Astrocyte of the hippocampus (primary cell): Measurements from ENCODE around the gene FAM83B.
"Not testable (repeated sequence)": the region's sequence is repeated elsewhere in the genome, so short reads cannot be mapped to it uniquely, and the experiment has no call there.

Experiments
- DNase-seq: peaks from one replicate; pipeline ENCODE4 v3.0.0; 2011; ENCODE audit warnings: low read depth, low spot score

FAM83B gene

GRCh38 chr6:54861905-54862616, 15.5 kb downstream of the FAM83B start:
- DNase-seq, result no peak

GRCh38 chr6:54864272-54864671, 17.7 kb downstream of the FAM83B start:
- DNase-seq, result no peak

- no peak for DNase-seq
Observed at GRCh38 chr6:54865091-54865631, 18.6 kb downstream of the FAM83B start.

DNA sequence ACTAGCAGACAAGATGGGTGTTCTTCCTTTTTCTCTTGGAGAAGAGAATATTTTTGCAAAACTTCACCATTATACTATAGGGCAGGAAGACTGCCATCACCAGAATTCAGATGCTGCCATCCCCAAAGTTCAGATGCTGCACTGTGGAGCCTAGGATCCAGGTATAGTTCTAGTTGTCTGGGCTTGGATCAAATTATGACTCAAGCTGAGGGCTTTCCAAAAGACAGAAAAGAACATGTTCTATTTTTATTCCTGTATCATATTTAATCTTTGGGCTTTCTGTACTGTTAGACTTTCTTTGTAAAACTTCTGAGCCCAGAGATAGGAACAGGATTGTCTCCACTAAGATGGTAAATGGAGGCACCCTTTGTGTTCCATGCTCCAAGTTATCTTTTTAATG, 22.0 kb downstream of the FAM83B start:
- DNase-seq, result no peak

DNA sequence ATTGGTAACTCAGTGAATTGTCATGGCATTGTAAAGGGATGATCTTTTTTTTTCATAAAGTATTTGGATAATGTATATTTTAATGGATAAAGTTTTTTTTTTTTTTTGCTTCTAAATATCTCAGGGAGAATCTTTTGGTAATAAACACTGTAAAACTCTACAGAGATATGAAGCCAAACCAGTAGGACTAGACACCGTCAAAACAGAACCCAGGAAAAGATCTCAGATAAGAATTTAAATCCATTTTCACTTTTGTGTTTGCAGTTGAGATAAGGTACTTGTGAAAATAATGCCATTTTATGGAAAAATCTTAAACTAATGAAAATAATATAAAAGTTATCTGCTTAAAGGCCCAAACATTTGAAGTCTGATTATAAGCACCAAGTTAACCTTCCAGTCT, 27.0 kb downstream of the FAM83B start:
- DNase-seq, result no peak

- DNase-seq, result no peak
Observed at GRCh38 chr6:54874349-54875048, 27.9 kb downstream of the FAM83B start.

GRCh38 chr6:54875539-54875938, 29.0 kb downstream of the FAM83B start:
- DNase-seq, result no peak

DNA sequence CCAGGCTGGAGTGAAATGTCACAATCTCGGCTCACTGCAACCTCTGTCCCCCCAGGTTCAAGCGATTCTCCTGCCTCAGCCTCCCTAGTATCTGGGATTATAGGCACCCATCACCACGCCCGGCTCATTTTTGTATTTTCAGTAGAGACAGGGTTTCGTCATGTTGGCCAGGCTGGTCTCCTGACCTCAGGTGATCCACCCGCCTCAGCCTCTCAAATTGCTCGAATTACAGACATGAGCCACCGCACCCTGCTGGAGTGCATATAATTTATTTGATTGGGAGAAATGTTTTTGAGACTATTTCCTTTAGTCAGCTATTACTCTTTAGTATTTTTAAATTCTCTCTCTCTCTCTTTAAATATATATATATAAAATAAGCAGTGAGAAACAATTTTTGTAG, 29.8 kb downstream of the FAM83B start:
- no peak for DNase-seq

DNA sequence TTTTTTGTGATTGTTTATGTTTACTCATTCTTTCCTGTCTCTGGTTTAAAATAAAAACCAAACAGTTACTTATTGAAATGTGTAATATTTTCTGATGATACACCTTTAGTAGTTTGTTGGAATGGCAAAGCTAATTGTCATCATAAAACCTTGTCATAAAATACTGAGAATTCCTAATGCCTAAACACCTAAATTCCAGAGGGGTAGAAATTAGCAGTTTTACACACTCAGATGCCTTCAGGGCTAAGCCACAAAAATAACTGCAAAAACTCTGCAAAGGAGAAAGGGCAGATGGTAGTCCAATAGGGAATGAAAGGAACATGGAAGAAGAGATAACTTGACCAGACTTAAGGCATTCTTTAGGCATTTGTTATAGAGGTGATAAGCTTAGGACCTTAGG, 30.3 kb downstream of the FAM83B start:
- DNase-seq, result no peak

DNA sequence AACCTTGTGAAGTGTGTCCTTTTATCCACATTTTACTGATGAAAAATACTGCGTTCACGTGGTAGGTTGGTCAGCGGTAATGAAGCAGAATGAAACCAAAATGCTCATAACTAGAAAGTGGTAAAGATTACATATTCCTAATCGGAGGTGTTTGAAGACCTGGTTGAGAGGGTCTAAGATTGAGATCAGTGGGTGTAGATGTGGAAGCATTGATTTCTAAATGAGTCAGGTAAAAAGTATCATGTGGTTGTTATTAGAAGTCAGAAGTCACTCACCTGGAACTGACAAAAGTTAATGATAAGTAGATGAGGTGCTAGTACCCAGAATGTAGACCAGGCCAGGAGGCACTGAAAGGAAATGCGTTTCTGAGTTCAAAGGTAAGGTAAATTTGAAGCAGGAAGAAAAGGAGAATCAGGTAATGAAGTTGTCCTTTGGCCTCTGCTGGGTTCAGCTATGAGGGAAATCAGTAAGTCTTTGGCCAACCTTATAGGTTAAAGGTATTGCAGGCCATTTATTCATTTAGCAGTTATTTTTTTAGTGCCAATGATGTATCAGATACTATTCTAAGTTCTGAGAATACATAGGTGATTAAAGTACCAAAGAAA, 31.2 kb downstream of the FAM83B start:
- DNase-seq, result no peak

GRCh38 chr6:54878718-54879117, 32.1 kb downstream of the FAM83B start:
- DNase-seq, result no peak

DNA sequence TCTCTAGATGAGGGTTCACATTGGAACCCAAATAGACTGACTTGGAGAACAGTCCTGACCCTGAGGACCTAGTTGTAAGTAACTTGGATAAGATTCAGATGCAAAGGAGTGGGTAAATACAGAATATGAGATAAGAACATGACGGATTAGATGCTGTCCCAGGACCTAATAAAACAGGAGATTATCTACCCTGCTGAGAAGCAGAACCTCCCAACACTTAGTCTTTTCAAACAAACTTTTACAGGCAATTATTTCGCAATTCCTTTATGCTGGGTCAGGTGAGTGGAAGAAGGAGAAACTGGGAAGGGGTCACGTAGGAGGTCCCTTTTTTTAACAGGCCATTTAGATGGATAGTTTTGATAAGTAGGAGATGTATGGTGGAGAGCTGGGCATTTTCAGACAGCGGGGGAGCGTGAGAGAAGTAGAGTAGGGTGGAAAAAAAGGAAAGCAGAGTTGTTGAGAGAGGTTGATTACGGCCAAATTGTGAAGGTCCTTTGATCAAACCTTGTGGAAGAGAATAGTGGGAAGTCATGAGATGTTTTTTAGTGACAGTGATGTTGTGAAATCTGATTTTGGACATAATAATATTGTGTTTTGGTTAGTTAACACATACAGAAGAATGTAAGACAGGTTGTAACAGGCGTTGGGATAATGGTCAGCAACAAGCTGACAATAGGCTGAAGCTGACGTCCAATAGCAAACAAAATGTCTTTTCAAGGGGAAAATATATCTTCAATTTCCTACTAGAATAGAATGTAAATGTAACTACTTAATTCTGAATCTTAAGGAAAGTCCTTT, 32.8 kb downstream of the FAM83B start:
- no peak for DNase-seq

GRCh38 chr6:54881067-54881730, 34.6 kb downstream of the FAM83B start:
- DNase-seq, result no peak

- not testable (repeated sequence) for DNase-seq
Observed at GRCh38 chr6:54881891-54882290, 35.3 kb downstream of the FAM83B start.

DNA sequence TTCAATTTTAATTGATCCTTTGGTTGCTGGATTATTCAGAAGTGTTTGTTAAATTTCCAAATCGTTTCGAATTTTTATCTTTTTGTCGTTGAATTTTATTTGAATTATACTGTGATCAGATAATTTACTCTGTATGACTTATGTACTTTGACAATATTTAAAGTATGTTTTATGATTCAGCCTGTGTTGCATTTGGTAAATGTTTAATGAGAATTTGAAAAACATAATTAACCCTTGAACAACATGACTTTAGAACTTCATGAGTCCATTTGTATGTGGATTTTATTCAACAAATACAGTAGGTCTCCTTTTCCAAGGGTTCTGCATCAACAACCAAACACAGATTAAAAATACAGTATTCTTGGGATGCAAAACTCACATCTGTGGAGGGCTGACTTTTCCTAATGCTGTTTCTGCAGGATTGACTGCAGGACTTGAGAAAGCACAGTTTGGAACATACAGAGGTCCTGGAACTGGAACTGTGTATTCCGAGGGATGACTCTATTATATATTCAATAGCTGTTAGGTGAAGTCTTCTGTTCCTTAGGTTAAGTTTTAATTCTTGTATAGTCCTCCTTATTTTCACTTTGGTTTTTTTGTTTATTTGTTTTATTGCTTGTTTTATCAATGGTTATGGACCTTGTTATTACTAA, 40.5 kb downstream of the FAM83B start:
- no peak for DNase-seq

DNA sequence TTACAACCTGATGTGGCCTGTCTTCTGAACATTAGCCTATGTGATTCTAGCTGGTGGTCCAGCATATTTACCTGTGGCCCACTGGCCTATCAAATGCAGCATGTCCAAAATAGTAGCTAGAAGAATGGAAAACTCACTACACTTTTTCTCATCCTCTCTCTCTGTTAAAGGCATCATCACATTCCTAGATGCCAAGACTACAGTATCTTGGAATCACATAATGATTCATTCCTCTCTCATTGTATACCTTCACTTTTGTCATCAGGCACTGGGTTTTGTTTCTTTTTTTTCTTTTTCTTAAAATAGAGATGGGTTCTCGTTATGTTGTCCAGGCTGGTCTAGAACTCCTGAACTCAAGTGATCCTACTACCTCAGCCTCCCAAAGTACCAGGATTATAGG, 45.0 kb downstream of the FAM83B start:
- no peak for DNase-seq

- DNase-seq, result peak; percentile 40
Observed at GRCh38 chr6:54892831-54893230, 46.3 kb downstream of the FAM83B start.

- no peak for DNase-seq
Observed at GRCh38 chr6:54893818-54894217, 47.2 kb downstream of the FAM83B start.

- no peak for DNase-seq
Observed at GRCh38 chr6:54896302-54896701, 49.7 kb downstream of the FAM83B start.

GRCh38 chr6:54897462-54898189, 51.1 kb downstream of the FAM83B start:
- no peak for DNase-seq
